Naive thymus-derived CD4-positive, alpha-beta T cell (primary cell): ENCODE measurements around the gene MBTPS1. TPM values are rescaled to one million over a fixed set of nuclear protein-coding genes. Genes with fewer than 3 reads are reported as not detected.

Experiments
- ATAC-seq: fragments of 150-1000 bp; cut with Tn5 transposase; 2 replicates; pipeline ENCODE4 v1.10.0; 2021; ENCODE audit warnings: mild to moderate bottlenecking, moderate library complexity
- CTCF ChIA-PET: fragments of 350-600 bp; sonication (Branson Sonifier 250); formaldehyde crosslinking; loops from one replicate; lab custom pipeline; 2021; ENCODE audit warnings: antibody characterized with exemption; lab: Charles Lee
- POLR2A ChIA-PET: fragments of 350-600 bp; sonication (Branson Sonifier 250); formaldehyde crosslinking; loops from one replicate; lab custom pipeline; 2021; ENCODE audit warnings: antibody characterized with exemption, inconsistent platforms; lab: Charles Lee
- DNase-seq, 9 donors: peaks; one replicate each; pipeline versions ENCODE4 v3.0.0 to v3.0.0-alpha.2; 2020 to 2022; ENCODE audit warnings: mixed read lengths in 1 of 9
- H3K27ac ChIP-seq: one replicate; pipeline ENCODE4 v1.7.0; 2013; ENCODE audit warnings: mild to moderate bottlenecking, low read depth, low read length, moderate library complexity
- H3K27me3 ChIP-seq, 2 donors: one replicate each; pipeline ENCODE4 v1.7.0; 2013; ENCODE audit warnings: low read length in 2 of 2, mild to moderate bottlenecking in 2 of 2, moderate library complexity in 2 of 2; ENCODE audit not compliant: control insufficient read depth in 2 of 2, insufficient read depth in 2 of 2
- H3K36me3 ChIP-seq, 3 experiments: 1 replicate in 2 of 3; 2 replicates in 1 of 3; pipeline ENCODE4 v1.7.0; 2013; ENCODE audit warnings: low read length in 3 of 3, mild to moderate bottlenecking in 3 of 3, moderate library complexity in 1 of 3; ENCODE audit not compliant: insufficient read depth in 3 of 3, control insufficient read depth in 2 of 3
- H3K4me1 ChIP-seq, 2 donors: one replicate each; pipeline ENCODE4 v1.7.0; 2013; ENCODE audit warnings: low read length in 2 of 2, mild to moderate bottlenecking in 2 of 2, moderate library complexity in 1 of 2; ENCODE audit not compliant: control insufficient read depth in 2 of 2, insufficient read depth in 2 of 2
- H3K4me3 ChIP-seq: 2 replicates; pipeline ENCODE4 v1.7.0; 2013; ENCODE audit warnings: mild to moderate bottlenecking, low read length
- H3K9me3 ChIP-seq, 3 experiments: 1 replicate in 2 of 3; 2 replicates in 1 of 3; pipeline ENCODE4 v1.7.0; 2013; ENCODE audit warnings: low read length in 3 of 3; ENCODE audit not compliant: control insufficient read depth in 2 of 3
- H3K27ac Mint-ChIP-seq, 9 donors: one replicate each; pipeline ENCODE4 v1.8.0; 2020 to 2022; ENCODE audit warnings: mixed read lengths in 9 of 9, mild to moderate bottlenecking in 8 of 9, moderate library complexity in 5 of 9, inconsistent platforms in 2 of 9
- H3K27me3 Mint-ChIP-seq, 5 donors: one replicate each; pipeline ENCODE4 v1.8.0; 2021 to 2022; ENCODE audit warnings: mixed read lengths in 5 of 5, mild to moderate bottlenecking in 1 of 5
- H3K36me3 Mint-ChIP-seq, 5 donors: one replicate each; pipeline ENCODE4 v1.8.0; 2020 to 2022; ENCODE audit warnings: mixed read lengths in 5 of 5, mild to moderate bottlenecking in 3 of 5, inconsistent platforms in 1 of 5
- H3K4me1 Mint-ChIP-seq, 7 donors: one replicate each; pipeline ENCODE4 v1.8.0; 2020 to 2022; ENCODE audit warnings: mixed read lengths in 7 of 7, mild to moderate bottlenecking in 3 of 7, inconsistent platforms in 1 of 7
- H3K4me3 Mint-ChIP-seq, 10 donors: one replicate each; pipeline ENCODE4 v1.8.0; 2020 to 2022; ENCODE audit warnings: mild to moderate bottlenecking in 10 of 10, mixed read lengths in 10 of 10, moderate library complexity in 6 of 10, inconsistent platforms in 2 of 10
- H3K9me3 Mint-ChIP-seq, 11 donors: one replicate each; pipeline ENCODE4 v1.8.0; 2020 to 2022; ENCODE audit warnings: mixed read lengths in 11 of 11, mild to moderate bottlenecking in 4 of 11, inconsistent platforms in 1 of 11, moderate library complexity in 1 of 11
- intact Hi-C, 2 donors: fragments of 100-400 bp; cut with micrococcal nuclease; formaldehyde crosslinking; loops; one replicate each; pipeline ENCODE4 v1.15.1; 2023
- polyA plus RNA-seq, 2 donors: library from polyadenylated mRNA; unstranded; fragments of 300-500 nt; fragmentation: Illumina TruSeq; gene quantifications; one replicate each; pipeline ENCODE4 v1.2.3, GENCODE V29; 2021
- total RNA-seq, 6 experiments: library from RNA in 5 of 6; stranded (reverse) in 5 of 6; gene quantifications; 1 replicate in 5 of 6; 2 replicates in 1 of 6; pipeline ENCODE4 v1.2.3 and lab custom pipeline; 2021 to 2026

MBTPS1 gene
- total and polyA plus RNA-seq, 7 experiments from 2014 or later: 48.6 to 157 (median 111) TPM

DNA sequence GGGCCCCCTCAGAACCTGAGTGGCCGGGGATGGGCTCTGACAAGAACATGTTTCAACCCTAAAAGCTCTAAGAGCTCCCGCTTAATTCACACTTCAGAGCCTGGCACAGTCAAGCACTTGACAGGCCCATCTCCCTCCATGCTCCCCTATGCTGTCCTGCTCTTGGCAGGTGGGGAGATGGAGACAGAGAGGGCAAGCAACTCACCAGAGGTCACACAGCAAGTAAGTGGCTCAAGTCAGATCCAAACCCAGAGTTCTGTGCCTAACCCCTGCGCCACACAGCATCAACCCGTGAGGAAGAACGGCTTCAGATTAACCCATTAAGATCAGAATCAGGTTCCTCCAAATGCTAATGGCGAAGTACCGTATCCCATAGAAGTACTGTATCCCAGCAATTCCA is 112.3 kb downstream of the MBTPS1 start:
- intact Hi-C loops: no loop called here
- H3K27ac ChIP-seq: no peak overlapping the region
- no peaks in the 10 kb centered on the region for H3K9me3 Mint-ChIP-seq
- H3K4me3 Mint-ChIP-seq: no peak overlapping the region
- no peaks in the 10 kb centered on the region for H3K9me3 ChIP-seq
- H3K36me3 Mint-ChIP-seq: no peaks in the 10 kb centered on the region
- no peaks in the 10 kb centered on the region for H3K36me3 ChIP-seq
- H3K4me1 ChIP-seq: no peaks in the 10 kb centered on the region
- H3K27ac Mint-ChIP-seq: no peak overlapping the region
- DNase-seq: no peak
- no peak overlapping the region for H3K4me3 ChIP-seq
- POLR2A ChIA-PET: no interaction called here
- CTCF ChIA-PET: no interaction called here
- H3K27me3 ChIP-seq: no peaks in the 10 kb centered on the region
- ATAC-seq: no peak
- peaks cover 0 to 16% (median 0%) of the 10 kb centered on the region in 5 donors for H3K27me3 Mint-ChIP-seq
- peaks cover 0 to 2% (median 0%) of the 10 kb centered on the region in 7 donors for H3K4me1 Mint-ChIP-seq

Other genes with a start within 250 kb of the MBTPS1 start
- gene MLYCD, start 217.8 kb downstream of the MBTPS1 start, total RNA-seq: 10 to 100 TPM in 2 of 5 experiments, 1 to 10 TPM in 3; 6.6 to 11.4 (median 8.1) TPM
- gene MLYCD, start 217.8 kb downstream of the MBTPS1 start, polyA plus RNA-seq: 1 to 10 TPM; 1.8 to 2.6 TPM
- gene OSGIN1, start 163.7 kb downstream of the MBTPS1 start, total RNA-seq: 1 to 10 TPM in 3 of 5 experiments, under 1 TPM in 2; 0.34 to 8.4 (median 1.3) TPM
- under 1 TPM in 1 of 2 donors, not detected in 1; 0.59 TPM for gene OSGIN1, start 163.7 kb downstream of the MBTPS1 start, polyA plus RNA-seq
- not detected for gene NECAB2, start 148.7 kb downstream of the MBTPS1 start, total RNA-seq
- not detected for gene NECAB2, start 148.7 kb downstream of the MBTPS1 start, polyA plus RNA-seq
- gene SLC38A8, start 74.1 kb downstream of the MBTPS1 start, total RNA-seq: not detected
- not detected for gene SLC38A8, start 74.1 kb downstream of the MBTPS1 start, polyA plus RNA-seq
- 10 to 100 TPM; 12.6 to 26.6 (median 14.4) TPM for gene HSDL1, start 28.2 kb upstream of the MBTPS1 start, total RNA-seq
- gene HSDL1, start 28.2 kb upstream of the MBTPS1 start, polyA plus RNA-seq: 10 to 100 TPM; 10.1 to 12.2 TPM
- 1 to 10 TPM in 1 of 5 experiments, under 1 TPM in 1, not detected in 3; 0.66 to 2.2 TPM for gene DNAAF1, start 28.4 kb upstream of the MBTPS1 start, total RNA-seq
- gene DNAAF1, start 28.4 kb upstream of the MBTPS1 start, polyA plus RNA-seq: under 1 TPM; 0.06 to 0.09 TPM
- gene TAF1C, start 70.1 kb upstream of the MBTPS1 start, total RNA-seq: 100 to 1,000 TPM in 2 of 5 experiments, 10 to 100 TPM in 3; 62.6 to 127 (median 85.4) TPM
- 10 to 100 TPM in 1 of 2 donors, 1 to 10 TPM in 1; 8.0 to 15.8 TPM for gene TAF1C, start 70.1 kb upstream of the MBTPS1 start, polyA plus RNA-seq
- under 1 TPM in 2 of 5 experiments, not detected in 3; 0.11 to 0.16 TPM for gene ADAD2, start 74.2 kb upstream of the MBTPS1 start, total RNA-seq
- not detected for gene ADAD2, start 74.2 kb upstream of the MBTPS1 start, polyA plus RNA-seq
- not detected for gene KCNG4, start 123.1 kb upstream of the MBTPS1 start, total RNA-seq
- not detected for gene KCNG4, start 123.1 kb upstream of the MBTPS1 start, polyA plus RNA-seq
- gene WFDC1, start 177.9 kb upstream of the MBTPS1 start, total RNA-seq: not detected
- gene WFDC1, start 177.9 kb upstream of the MBTPS1 start, polyA plus RNA-seq: not detected